Left ventricle myocardium inferior (tissue), 1 donor: Measurements from ENCODE around the gene PVALEF. TPM values are rescaled to one million over a fixed set of nuclear protein-coding genes. Genes with fewer than 3 reads are reported as not detected.

Experiments used
- DNase-seq: peaks from one replicate; pipeline ENCODE4 v3.0.0-alpha.2; 2020
- H3K27ac ChIP-seq: fragments of 200-600 bp; replicated peaks from 2 replicates; pipeline ENCODE4 v1.8.0; 2021
- H3K27me3 ChIP-seq: fragments of 200-600 bp; 2 replicates; pipeline ENCODE4 v1.8.0; 2021; ENCODE audit warnings: low read depth
- H3K36me3 ChIP-seq: fragments of 200-600 bp; 2 replicates; pipeline ENCODE4 v1.8.0; 2021
- H3K4me1 ChIP-seq: fragments of 200-600 bp; 2 replicates; pipeline ENCODE4 v1.8.0; 2021
- H3K4me3 ChIP-seq: fragments of 200-600 bp; 2 replicates; pipeline ENCODE4 v1.8.0; 2021; ENCODE audit warnings: mild to moderate bottlenecking, moderate library complexity
- H3K9me3 ChIP-seq: fragments of 200-600 bp; replicated peaks from 2 replicates; pipeline ENCODE4 v1.8.0; 2021
- CTCF ChIP-seq: fragments of 200-600 bp; IDR thresholded peaks from 2 replicates; pipeline ENCODE4 v1.8.0; 2021; ENCODE audit warnings: antibody characterized with exemption, mild to moderate bottlenecking, borderline replicate concordance
- intact Hi-C: fragments of 100-400 bp; cut with micrococcal nuclease; formaldehyde crosslinking; loops from one replicate; pipeline ENCODE4 v1.11.0; 2022
- total RNA-seq: library from RNA; stranded (reverse); fragmentation: NEBNext Ultra II Directional; extraction: Animal tissue kit (Norgen Biotek cat#: 25700); gene quantifications from one replicate; pipeline ENCODE4 v1.2.1, GENCODE V29; 2021
- donor health status: DM: no; HTN: yes; CAD: no; lungs with severe emphysema.

Gene PVALEF
- total RNA-seq, 1 donor from 2014 or later = not detected

DNA sequence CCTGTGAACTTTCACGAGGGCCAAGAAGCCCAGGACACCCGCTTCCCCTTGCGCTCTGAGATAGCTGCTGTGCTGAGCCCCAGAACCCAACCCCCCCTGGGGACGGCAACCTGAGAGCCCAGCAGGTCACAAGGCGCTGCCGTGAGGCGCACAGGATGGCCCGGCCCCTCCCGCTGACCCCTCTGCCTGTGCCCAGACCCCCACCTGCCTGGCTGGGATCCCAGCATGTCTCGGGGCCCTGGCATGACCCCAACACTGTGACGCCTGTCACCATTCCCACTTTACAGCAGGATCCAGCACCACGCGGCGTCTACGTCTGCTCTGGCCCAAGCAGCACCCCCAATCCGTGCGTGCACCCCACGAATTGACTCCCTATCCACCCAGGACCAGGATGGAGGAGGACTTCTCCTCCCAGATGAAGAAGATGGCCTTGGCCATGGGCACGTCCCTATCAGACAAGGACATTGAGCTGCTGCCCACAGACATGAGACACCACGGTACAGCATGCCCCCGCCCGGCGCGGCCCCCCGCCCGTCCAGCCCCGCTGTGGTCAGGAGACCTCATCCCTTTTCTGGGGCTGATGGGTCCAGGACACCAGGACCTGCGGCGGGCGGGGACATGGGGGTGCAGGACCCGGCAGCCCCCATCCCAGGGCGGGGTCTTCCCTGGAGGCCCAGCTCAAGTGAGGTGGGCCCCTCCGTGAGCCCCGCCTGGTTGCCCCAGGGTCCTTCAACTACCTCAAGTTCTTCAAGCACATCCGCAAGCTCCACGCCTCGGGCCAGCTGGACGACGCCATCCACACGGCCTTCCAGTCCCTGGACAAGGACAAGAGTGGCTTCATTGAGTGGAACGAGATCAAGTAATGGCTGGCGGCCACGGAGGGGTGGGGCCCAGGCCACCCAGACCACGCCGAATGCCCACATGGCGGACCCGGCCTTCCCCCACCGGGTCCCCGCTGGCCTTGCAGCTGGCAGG lies 15.8 kb downstream of the PVALEF start:
- no peak for DNase-seq
- Histone ChIP-seq H3K27me3 (peaks cover 29% of the 10 kb centered on the region), H3K4me3 (no peak overlapping the region), H3K9me3 (no peaks in the 10 kb centered on the region), H3K4me1 (peaks cover 9% of the 10 kb centered on the region), H3K27ac (no peak overlapping the region), H3K36me3 (no peaks in the 10 kb centered on the region)
- intact Hi-C loops = no loop called here
- no peak for TF ChIP-seq CTCF

GRCh38 chr17:81181811-81182185 lies 16.5 kb downstream of the PVALEF start:
- DNase-seq = no peak
- no peak for TF ChIP-seq CTCF
- no peak overlapping the region for H3K27ac ChIP-seq
- no peak overlapping the region for H3K4me3 ChIP-seq
- H3K36me3 ChIP-seq = no peaks in the 10 kb centered on the region
- peaks cover 9% of the 10 kb centered on the region for H3K4me1 ChIP-seq
- intact Hi-C loops = no loop called here
- H3K9me3 ChIP-seq = no peaks in the 10 kb centered on the region
- peaks cover 29% of the 10 kb centered on the region for H3K27me3 ChIP-seq

- Histone ChIP-seq H3K27ac (no peak overlapping the region), H3K36me3 (no peaks in the 10 kb centered on the region)
These were observed 17.3 kb downstream of the PVALEF start for GRCh38 chr17:81182596-81182995.

GRCh38 chr17:81183316-81183715 lies 18.0 kb downstream of the PVALEF start:
- no peak for DNase-seq
- intact Hi-C loops = no loop called here

More at GRCh38 chr17:81182596-81182995, 17.3 kb downstream of the PVALEF start:
- H3K4me1 ChIP-seq = peaks cover 9% of the 10 kb centered on the region
- no peak for DNase-seq
- no peak for TF ChIP-seq CTCF
- intact Hi-C loops = no loop called here
- H3K9me3 ChIP-seq = no peaks in the 10 kb centered on the region
- no peak overlapping the region for H3K4me3 ChIP-seq
- H3K27me3 ChIP-seq = peaks cover 29% of the 10 kb centered on the region

DNA sequence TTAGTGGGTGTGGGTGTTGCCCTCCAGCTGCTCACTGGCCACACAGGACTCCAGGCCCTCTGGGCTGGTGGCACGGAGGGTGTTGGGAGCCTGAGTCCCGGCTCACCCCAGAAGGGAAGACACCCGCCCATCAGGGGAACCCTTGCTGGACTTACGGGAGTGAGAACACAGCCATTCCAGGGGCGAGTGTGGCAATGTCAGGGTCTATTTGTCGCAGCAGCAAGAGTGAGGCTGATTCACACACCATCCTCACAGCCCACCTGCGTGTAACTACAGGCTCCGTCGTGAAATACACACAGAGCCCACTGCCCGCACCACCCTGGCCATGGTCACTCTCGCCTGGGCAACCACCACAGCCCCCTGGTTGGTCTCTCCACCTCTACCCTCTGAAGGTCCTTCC lies 18.5 kb downstream of the PVALEF start:
- intact Hi-C loops = no loop called here
- H3K27ac ChIP-seq = no peak overlapping the region
- H3K4me3 ChIP-seq = no peak overlapping the region
- no peak for TF ChIP-seq CTCF
- no peaks in the 10 kb centered on the region for H3K9me3 ChIP-seq
- peaks cover 29% of the 10 kb centered on the region for H3K27me3 ChIP-seq
- no peak for DNase-seq
- H3K4me1 ChIP-seq = peaks cover 9% of the 10 kb centered on the region
- H3K36me3 ChIP-seq = no peaks in the 10 kb centered on the region

More at GRCh38 chr17:81183316-81183715, 18.0 kb downstream of the PVALEF start:
- H3K27me3 ChIP-seq = peaks cover 29% of the 10 kb centered on the region
- no peak overlapping the region for H3K4me3 ChIP-seq
- H3K27ac ChIP-seq = no peak overlapping the region
- peaks cover 9% of the 10 kb centered on the region for H3K4me1 ChIP-seq
- H3K9me3 ChIP-seq = no peaks in the 10 kb centered on the region
- TF ChIP-seq CTCF = no peak
- no peaks in the 10 kb centered on the region for H3K36me3 ChIP-seq
